ENCODE results near the gene ACBD6.

The ACBD6 gene

DNA sequence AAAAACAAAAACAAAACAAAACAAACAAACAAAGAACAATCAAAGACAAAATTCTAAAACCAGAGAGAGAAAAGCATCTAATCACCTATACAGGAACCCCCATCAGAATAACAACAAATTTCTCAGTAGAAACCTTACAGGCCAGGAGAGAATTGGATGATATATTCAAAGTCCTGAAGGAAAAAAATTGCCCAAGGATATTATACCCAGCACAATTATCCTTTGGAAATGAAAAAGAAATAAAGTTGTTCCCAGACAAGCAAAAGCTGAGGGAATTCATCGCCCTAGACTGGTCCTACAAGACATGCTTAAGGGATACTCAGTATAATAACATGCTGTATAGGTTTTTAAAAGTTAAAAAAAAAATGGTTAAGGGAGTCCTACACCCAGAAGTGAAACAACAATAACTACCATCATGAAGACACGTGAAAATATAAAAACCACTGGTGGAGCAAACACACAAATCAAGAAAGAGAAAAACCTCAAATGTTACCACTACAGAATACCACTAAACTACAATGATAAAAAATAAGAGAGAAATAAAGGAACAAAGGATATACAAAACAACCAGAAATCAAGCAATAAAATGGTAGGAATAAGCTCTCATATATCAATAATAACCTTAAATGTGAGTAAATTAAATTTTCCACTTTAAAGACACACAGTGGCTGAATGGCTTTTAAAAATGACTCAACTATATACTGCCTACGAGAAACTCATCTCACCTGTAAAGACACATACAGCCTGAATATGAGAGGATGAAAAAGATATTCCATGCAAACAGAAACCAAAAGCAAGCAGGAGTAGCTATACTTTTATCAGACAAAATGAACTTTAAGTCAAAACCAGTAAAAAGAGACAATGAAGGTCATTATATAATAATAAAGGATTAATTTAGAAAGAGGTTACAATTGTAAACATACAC, 121.9 kb downstream of the ACBD6 start:
- H3K9me3 ChIP-seq (ENCODE audit: control insufficient read depth, insufficient read depth, low read length) = peaks cover 26% of the 10 kb centered on the region; the same call in 1 of the 2 replicates
- H3K27me3 ChIP-seq (ENCODE audit: control insufficient read depth, low read length) = no peaks in the 10 kb centered on the region
- no peaks in the 10 kb centered on the region for H3K4me1 ChIP-seq (ENCODE audit: control insufficient read depth, low read length)
- H3F3A ChIP-seq (ENCODE audit: control insufficient read depth, insufficient read depth) = no peaks in the 10 kb centered on the region
- TF ChIP-seq EZH2phosphoT487 (IDR thresholded peaks at IDR 0.05; ENCODE audit: borderline replicate concordance, low read length) = no peak
- TF ChIP-seq, protein P1, sequence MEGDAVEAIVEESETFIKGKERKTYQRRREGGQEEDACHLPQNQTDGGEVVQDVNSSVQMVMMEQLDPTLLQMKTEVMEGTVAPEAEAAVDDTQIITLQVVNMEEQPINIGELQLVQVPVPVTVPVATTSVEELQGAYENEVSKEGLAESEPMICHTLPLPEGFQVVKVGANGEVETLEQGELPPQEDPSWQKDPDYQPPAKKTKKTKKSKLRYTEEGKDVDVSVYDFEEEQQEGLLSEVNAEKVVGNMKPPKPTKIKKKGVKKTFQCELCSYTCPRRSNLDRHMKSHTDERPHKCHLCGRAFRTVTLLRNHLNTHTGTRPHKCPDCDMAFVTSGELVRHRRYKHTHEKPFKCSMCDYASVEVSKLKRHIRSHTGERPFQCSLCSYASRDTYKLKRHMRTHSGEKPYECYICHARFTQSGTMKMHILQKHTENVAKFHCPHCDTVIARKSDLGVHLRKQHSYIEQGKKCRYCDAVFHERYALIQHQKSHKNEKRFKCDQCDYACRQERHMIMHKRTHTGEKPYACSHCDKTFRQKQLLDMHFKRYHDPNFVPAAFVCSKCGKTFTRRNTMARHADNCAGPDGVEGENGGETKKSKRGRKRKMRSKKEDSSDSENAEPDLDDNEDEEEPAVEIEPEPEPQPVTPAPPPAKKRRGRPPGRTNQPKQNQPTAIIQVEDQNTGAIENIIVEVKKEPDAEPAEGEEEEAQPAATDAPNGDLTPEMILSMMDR (IDR thresholded peaks at IDR 0.05; ENCODE audit: low read depth, low read length, poor library complexity, severe bottlenecking) = no peak
- no peaks in the 10 kb centered on the region for H3K9me2 ChIP-seq (replicated peaks; ENCODE audit: control insufficient read depth, low read length)
- H3K36me3 ChIP-seq (ENCODE audit: control insufficient read depth, low read length) = peaks cover 8% of the 10 kb centered on the region; the same call in 1 of the 2 replicates
- no peak overlapping the region for H3K4me2 ChIP-seq (ENCODE audit: low read length)
- no peak overlapping the region for H3K27ac ChIP-seq (ENCODE audit: low read depth, low read length)
- H3K4me3 ChIP-seq (ENCODE audit: low read length) = no peak overlapping the region
- no peaks in the 10 kb centered on the region for H4K20me1 ChIP-seq (ENCODE audit: control insufficient read depth, insufficient read depth, low read depth, low read length)
- H3K79me2 ChIP-seq (ENCODE audit: control insufficient read depth, low read length) = peaks cover 58% of the 10 kb centered on the region

DNA sequence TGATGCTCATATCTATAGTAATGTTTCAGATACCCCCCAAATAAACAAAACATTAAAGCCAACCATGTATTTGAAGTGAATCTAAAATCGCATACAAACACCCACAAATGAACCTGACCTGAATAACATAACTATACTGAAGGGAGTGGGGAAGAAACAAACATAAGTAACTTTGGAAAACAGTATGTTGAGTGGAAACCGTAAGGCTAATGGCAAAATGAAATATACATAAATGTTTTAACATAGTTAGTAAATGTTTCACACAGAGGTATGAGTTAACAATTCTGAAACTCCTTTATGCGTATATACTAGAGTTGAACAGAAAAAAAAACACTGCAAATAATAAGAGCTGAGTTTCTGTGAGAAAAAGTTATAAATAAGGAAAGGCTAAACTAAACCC, 125.6 kb downstream of the ACBD6 start:
- peaks cover 18% of the 10 kb centered on the region; the same call in 1 of the 2 replicates for H3K9me3 ChIP-seq (ENCODE audit: control insufficient read depth, insufficient read depth, low read length)
- H3K4me2 ChIP-seq (ENCODE audit: low read length) = no peak overlapping the region
- no peaks in the 10 kb centered on the region for H3K9me2 ChIP-seq (replicated peaks; ENCODE audit: control insufficient read depth, low read length)
- H3K79me2 ChIP-seq (ENCODE audit: control insufficient read depth, low read length) = peaks cover 35% of the 10 kb centered on the region
- H4K20me1 ChIP-seq (ENCODE audit: control insufficient read depth, insufficient read depth, low read depth, low read length) = no peaks in the 10 kb centered on the region
- peaks cover 6% of the 10 kb centered on the region; the same call in 1 of the 2 replicates for H3K36me3 ChIP-seq (ENCODE audit: control insufficient read depth, low read length)
- H3F3A ChIP-seq (ENCODE audit: control insufficient read depth, insufficient read depth) = no peaks in the 10 kb centered on the region
- H3K27me3 ChIP-seq (ENCODE audit: control insufficient read depth, low read length) = no peaks in the 10 kb centered on the region
- TF ChIP-seq, protein P1 (IDR thresholded peaks at IDR 0.05; ENCODE audit: low read depth, low read length, poor library complexity, severe bottlenecking) = no peak
- TF ChIP-seq EZH2phosphoT487 (IDR thresholded peaks at IDR 0.05; ENCODE audit: borderline replicate concordance, low read length) = no peak
- no peak overlapping the region for H3K27ac ChIP-seq (ENCODE audit: low read depth, low read length)
- H3K4me3 ChIP-seq (ENCODE audit: low read length) = no peak overlapping the region
- no peaks in the 10 kb centered on the region for H3K4me1 ChIP-seq (ENCODE audit: control insufficient read depth, low read length)

DNA sequence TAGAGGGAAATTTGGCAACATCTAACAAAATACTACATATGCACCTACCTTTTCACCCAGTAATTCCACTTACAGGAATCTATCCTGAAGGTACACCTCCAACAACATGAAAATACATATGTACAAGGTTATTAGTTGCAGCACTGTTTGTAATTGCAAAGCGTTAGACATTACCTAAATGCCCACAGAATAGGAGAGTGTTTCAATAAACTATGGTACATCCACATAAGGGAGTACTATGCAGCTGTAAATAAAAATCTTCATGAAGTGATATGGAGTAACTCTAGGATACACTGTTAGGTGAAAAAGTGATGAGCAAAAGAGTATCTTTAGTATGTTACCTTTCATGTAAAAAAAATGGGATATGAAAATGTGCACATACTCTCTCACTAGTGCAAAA, 126.1 kb downstream of the ACBD6 start:
- H4K20me1 ChIP-seq (ENCODE audit: control insufficient read depth, insufficient read depth, low read depth, low read length) = no peaks in the 10 kb centered on the region
- no peak overlapping the region for H3K27ac ChIP-seq (ENCODE audit: low read depth, low read length)
- no peak overlapping the region for H3K4me2 ChIP-seq (ENCODE audit: low read length)
- no peaks in the 10 kb centered on the region for H3K4me1 ChIP-seq (ENCODE audit: control insufficient read depth, low read length)
- H3K27me3 ChIP-seq (ENCODE audit: control insufficient read depth, low read length) = no peaks in the 10 kb centered on the region
- H3K9me2 ChIP-seq (replicated peaks; ENCODE audit: control insufficient read depth, low read length) = no peaks in the 10 kb centered on the region
- H3F3A ChIP-seq (ENCODE audit: control insufficient read depth, insufficient read depth) = no peaks in the 10 kb centered on the region
- no peak overlapping the region for H3K4me3 ChIP-seq (ENCODE audit: low read length)
- peaks cover 32% of the 10 kb centered on the region for H3K79me2 ChIP-seq (ENCODE audit: control insufficient read depth, low read length)
- peaks cover 16% of the 10 kb centered on the region; the same call in 1 of the 2 replicates for H3K9me3 ChIP-seq (ENCODE audit: control insufficient read depth, insufficient read depth, low read length)
- TF ChIP-seq, protein P1 (IDR thresholded peaks at IDR 0.05; ENCODE audit: low read depth, low read length, poor library complexity, severe bottlenecking) = no peak
- no peak for TF ChIP-seq EZH2phosphoT487 (IDR thresholded peaks at IDR 0.05; ENCODE audit: borderline replicate concordance, low read length)
- peaks cover 6% of the 10 kb centered on the region; the same call in 1 of the 2 replicates for H3K36me3 ChIP-seq (ENCODE audit: control insufficient read depth, low read length)

Measured in DOHH2 (cell line).